AG04449 (cell line): Measurements from ENCODE around the gene NALCN.

ENCODE experiments used
- CTCF ChIA-PET: fragments of 350-600 bp; formaldehyde crosslinking; extraction: SDS; loops from one replicate; lab custom pipeline; 2021; ENCODE audit warnings: antibody characterized with exemption; lab: Yijun Ruan, JAX
- POLR2A ChIA-PET: fragments of 400-600, 350-600 bp; formaldehyde crosslinking; extraction: SDS; loops from one replicate; lab custom pipeline; 2020; ENCODE audit warnings: antibody characterized with exemption, inconsistent platforms; lab: Yijun Ruan, JAX
- DNase-seq: peaks from one replicate; pipeline ENCODE4 v3.0.0-alpha.2; 2010; ENCODE audit warnings: low read depth, low spot score
- H3K4me3 ChIP-seq: 2 replicates; pipeline ENCODE4 v1.5.1; 2011; ENCODE audit warnings: low read depth, mild to moderate bottlenecking, control low read depth, low read length
- CTCF ChIP-seq: IDR thresholded peaks from one replicate; pipeline ENCODE4 v1.5.1; 2011; ENCODE audit warnings: mild to moderate bottlenecking, moderate library complexity, low read length, control low read depth, inconsistent platforms; ENCODE audit not compliant: insufficient read depth; ENCODE audit errors: missing control alignments

The NALCN gene

DNA sequence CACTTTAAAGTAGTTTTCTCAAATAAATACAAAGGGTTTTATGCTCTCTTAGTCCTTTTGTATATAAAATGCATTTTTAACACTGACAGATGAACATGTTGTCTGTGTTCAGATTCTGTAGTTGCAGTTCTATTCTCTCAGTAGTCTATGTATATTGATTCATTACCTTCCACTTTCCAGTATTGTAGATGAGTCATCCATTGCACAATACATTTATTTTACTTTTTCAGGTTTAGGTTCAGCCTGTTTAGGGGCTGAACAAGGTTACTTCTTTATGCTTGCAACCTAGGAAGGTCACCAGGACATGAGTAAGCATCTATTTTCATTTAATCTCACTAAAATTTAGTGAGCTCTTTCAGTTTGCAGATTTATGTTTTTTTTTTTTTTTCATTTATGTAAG is 173.6 kb downstream of the NALCN start:
- POLR2A ChIA-PET: no interaction called here
- H3K4me3 ChIP-seq: no peak overlapping the region
- no peak for TF ChIP-seq CTCF
- CTCF ChIA-PET: no interaction called here
- DNase-seq: no peak

- ChIA-PET CTCF (no interaction called here), POLR2A (no interaction called here)
- DNase-seq: no peak
- no peak overlapping the region for H3K4me3 ChIP-seq
- no peak for TF ChIP-seq CTCF
Measured at GRCh38 chr13:101238555-101238954, 177.8 kb downstream of the NALCN start.

DNA sequence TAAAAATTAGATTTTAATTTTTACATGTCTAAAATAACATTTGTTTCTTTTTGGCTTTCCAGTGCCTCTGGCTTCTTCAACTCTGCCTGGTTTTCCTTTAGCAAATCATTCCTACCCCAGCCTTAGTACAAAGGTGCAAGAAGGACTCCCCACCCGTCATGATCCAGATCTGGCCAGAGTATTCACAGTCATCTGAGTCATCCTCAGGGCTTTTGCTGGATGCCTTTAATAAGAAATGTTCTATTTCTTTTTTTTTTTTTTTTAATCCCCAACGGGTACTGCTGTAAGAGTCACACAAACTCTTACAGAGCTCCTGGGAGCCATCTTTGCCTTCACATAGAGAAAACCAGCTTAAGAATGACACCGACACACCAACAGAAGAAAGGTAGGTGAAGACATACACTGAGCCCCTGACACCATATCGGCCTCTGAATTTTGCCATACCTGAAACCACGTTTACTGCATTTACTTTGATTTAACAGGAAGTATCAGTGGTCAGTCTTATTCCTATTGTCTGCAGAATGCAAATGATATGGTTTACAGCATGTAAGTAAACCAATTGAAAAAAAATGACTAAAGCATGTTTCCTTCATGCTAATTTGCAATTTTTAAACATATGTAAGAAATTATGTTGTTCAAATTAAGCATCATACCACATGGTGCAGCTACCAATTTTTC is 184.4 kb downstream of the NALCN start:
- no peak for TF ChIP-seq CTCF
- no peak overlapping the region for H3K4me3 ChIP-seq
- ChIA-PET POLR2A (no interaction called here), CTCF (no interaction called here)
- DNase-seq: no peak

- CTCF ChIA-PET: no interaction called here
- no peak for DNase-seq
- no peak for TF ChIP-seq CTCF
- H3K4me3 ChIP-seq: no peak overlapping the region
- POLR2A ChIA-PET: no interaction called here
Measured at GRCh38 chr13:101230271-101230890, 185.9 kb downstream of the NALCN start.

- ChIA-PET POLR2A (no interaction called here), CTCF (no interaction called here)
- DNase-seq: no peak
- TF ChIP-seq CTCF: no peak
- H3K4me3 ChIP-seq: no peak overlapping the region
Measured at GRCh38 chr13:101219609-101220265, 196.6 kb downstream of the NALCN start.

GRCh38 chr13:101218484-101218883 is 197.8 kb downstream of the NALCN start:
- DNase-seq: no peak
- POLR2A ChIA-PET: no interaction called here
- no peak overlapping the region for H3K4me3 ChIP-seq
- CTCF ChIA-PET: no interaction called here
- TF ChIP-seq CTCF: no peak
